PFSK-1 (cell line): Measurements from ENCODE around the gene SAMD4B.

Experiments
- FOXP2 ChIP-seq: optimal IDR thresholded peaks from 2 replicates; pipeline ENCODE3; 2011; ENCODE audit warnings: borderline replicate concordance, control low read depth, inconsistent platforms; ENCODE audit not compliant: insufficient read depth; ENCODE audit errors: extremely low read length, extremely low read depth
- POLR2AphosphoS5 ChIP-seq: IDR thresholded peaks from 2 replicates; pipeline ENCODE4 v1.6.1; 2012; ENCODE audit warnings: low read depth, mild to moderate bottlenecking, control low read depth, low read length, moderate library complexity
- SIN3A ChIP-seq: IDR thresholded peaks from 2 replicates; pipeline ENCODE4 v1.6.1; 2012; ENCODE audit warnings: mild to moderate bottlenecking, low read length, moderate library complexity, borderline replicate concordance; ENCODE audit not compliant: insufficient read depth
- TAF1 ChIP-seq: IDR thresholded peaks from 2 replicates; pipeline ENCODE4 v1.6.1; 2012; ENCODE audit warnings: low read length, control low read depth, borderline replicate concordance; ENCODE audit not compliant: insufficient read depth
- TF ChIP-seq, protein P1 (sequence below), 2 experiments: IDR thresholded peaks; 2 replicates each; pipeline versions ENCODE4 v1.6.1 to v1.8.0; 2011 to 2012; ENCODE audit warnings: low read depth in 2 of 2, low read length in 2 of 2, control low read depth in 1 of 2, inconsistent platforms in 1 of 2, mild to moderate bottlenecking in 1 of 2, moderate library complexity in 1 of 2; ENCODE audit not compliant: insufficient read depth in 1 of 2

The SAMD4B gene

DNA sequence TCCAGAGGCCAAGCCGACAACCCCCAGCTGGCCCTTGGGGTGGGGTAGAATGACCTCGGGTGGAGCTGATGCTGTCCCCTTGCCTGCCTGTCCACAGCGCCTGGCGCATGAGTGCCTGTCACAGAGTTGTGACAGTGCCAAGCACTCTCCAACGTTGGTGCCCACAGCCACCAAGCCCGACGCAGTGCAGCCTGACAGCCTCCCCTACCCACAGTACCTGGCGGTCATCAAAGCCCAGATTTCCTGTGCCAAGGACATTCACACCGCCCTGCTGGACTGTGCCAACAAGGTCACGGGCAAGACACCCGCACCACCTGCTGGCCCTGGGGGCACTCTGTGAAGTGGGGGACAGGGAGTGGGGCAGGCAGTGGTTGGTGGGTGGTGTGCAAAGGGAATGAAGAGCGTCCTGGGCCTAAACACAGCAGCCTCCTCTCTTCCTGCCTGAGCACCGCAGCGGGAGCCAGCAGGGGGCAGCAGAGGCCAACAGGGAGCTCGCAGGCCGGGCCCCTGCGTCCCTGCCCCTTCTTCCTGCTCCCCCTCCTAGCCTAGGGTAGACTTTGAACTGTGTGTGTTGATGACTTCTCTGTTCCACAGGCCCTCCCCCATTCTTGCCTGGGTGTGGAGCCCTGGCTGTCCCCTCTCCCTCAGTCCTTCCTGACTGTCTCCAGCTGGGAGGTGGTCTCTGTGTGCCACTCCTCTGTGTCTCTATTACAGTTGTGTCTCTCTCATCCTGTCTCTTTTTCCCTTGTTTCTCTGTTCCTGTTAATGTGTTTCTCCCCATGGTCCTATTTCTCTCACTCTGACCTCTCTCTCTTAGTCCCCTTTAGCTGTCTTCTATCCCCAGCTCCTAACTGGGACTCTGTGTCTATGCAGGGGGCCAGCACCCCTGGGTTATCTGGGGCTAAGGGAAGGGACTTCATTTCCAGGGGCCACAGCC lies 55.4 kb downstream of the SAMD4B start:
- TF ChIP-seq FOXP2, result peak; percentile 83
- TF ChIP-seq SIN3A, result no peak

DNA sequence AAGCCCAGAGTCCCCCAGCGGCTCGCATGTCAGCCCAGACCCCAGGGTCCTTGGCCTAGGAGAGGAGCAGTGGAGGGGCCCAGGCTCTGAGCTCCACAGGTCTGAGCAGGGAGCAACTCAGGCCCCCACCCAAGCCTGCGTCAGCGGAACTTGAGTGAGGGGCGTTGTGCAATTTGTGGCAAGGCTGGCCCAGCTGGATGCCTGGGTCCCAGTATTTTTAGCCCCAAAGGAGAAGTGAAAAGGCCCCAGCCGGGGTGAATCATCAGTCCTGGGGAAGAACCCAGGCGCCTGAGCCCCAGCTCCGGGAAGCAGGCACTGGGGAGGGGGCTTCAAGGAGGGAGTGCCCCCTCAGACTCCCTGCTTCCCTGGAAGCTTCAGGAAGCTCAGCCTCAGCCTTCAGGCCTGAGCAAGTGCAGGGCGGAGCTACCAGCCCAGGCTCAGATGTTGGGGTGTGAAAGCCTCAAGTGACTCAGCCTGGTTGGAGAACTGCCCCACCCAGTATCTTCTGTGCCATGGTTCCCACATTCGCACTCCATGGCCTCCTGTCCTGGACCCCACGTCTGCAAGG lies 56.2 kb downstream of the SAMD4B start:
- TF ChIP-seq SIN3A (no peak), TAF1 (no peak), FOXP2 (no peak), POLR2AphosphoS5 (no peak)
- TF ChIP-seq, protein P1, sequence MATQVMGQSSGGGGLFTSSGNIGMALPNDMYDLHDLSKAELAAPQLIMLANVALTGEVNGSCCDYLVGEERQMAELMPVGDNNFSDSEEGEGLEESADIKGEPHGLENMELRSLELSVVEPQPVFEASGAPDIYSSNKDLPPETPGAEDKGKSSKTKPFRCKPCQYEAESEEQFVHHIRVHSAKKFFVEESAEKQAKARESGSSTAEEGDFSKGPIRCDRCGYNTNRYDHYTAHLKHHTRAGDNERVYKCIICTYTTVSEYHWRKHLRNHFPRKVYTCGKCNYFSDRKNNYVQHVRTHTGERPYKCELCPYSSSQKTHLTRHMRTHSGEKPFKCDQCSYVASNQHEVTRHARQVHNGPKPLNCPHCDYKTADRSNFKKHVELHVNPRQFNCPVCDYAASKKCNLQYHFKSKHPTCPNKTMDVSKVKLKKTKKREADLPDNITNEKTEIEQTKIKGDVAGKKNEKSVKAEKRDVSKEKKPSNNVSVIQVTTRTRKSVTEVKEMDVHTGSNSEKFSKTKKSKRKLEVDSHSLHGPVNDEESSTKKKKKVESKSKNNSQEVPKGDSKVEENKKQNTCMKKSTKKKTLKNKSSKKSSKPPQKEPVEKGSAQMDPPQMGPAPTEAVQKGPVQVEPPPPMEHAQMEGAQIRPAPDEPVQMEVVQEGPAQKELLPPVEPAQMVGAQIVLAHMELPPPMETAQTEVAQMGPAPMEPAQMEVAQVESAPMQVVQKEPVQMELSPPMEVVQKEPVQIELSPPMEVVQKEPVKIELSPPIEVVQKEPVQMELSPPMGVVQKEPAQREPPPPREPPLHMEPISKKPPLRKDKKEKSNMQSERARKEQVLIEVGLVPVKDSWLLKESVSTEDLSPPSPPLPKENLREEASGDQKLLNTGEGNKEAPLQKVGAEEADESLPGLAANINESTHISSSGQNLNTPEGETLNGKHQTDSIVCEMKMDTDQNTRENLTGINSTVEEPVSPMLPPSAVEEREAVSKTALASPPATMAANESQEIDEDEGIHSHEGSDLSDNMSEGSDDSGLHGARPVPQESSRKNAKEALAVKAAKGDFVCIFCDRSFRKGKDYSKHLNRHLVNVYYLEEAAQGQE (IDR thresholded peaks at IDR 0.05; ENCODE audit: insufficient read depth in 1 of 2, low read depth in 2 of 2, low read length in 2 of 2), result no peak

DNA sequence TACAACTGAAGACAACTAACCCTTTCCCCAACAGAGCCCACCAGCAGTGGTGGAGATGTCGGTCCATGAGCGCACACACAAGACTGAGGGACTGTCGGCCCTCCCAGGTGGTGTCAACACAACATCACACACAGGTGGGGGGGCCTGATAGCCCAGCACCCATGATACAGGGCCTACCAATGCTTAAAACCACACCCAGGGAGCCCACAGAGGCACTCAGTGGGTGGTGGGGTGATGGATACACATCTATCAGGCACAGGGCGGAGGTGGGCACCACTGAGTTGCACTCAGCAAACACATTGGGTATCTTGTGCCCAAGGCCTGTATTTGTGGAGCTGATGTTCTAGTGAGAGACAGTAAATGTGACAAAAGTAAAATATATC lies 57.4 kb downstream of the SAMD4B start:
- TF ChIP-seq POLR2AphosphoS5, result peak; percentile 36; the same call in 1 of the 2 replicates
- TF ChIP-seq, protein P1 (IDR thresholded peaks at IDR 0.05; ENCODE audit: insufficient read depth in 1 of 2, low read depth in 2 of 2, low read length in 2 of 2), result no peak

DNA sequence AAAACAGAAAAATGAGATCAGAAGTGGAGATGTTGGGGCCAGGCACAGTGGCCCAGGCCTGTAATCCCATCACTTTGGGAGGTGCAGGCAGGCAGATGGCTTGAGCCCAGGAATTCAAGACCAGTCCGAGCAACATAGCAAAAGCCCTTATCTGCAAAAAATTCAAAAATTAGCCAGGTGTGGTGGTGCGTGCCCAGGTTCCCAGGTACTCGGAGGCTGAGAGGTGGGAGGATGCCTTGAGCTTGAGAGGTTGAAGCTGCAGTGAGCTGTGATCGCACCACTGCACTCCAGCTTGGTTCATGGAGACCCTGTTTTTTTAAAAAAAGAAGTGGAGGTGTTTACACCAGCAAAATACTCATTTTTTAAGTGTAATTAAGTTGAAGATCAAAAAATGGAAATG lies 57.8 kb downstream of the SAMD4B start:
- TF ChIP-seq POLR2AphosphoS5 (peak; percentile 4; the same call in 1 of the 2 replicates), TAF1 (no peak)

DNA sequence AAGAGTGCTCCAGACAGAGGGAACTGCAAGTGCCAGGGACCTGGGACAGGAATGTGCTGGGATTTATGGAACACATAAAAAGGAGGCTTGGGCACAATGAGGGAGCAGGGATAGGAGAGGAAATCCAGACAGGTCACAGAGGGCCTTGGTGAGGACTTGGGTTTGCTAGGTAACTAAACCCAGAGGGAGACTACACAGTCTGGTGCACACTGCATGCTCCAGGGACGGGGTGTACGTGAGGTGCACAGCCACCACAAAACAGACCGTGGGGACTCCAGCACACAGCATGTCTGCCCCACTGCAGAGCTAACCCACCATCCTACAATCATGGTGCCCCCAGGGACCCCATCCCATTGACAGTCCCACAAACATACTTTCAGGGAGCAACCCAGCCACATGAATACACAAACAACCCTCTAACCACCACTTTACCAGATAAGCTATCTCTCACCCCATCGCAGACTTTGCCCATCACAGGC lies 58.9 kb downstream of the SAMD4B start:
- no peak for TF ChIP-seq SIN3A
- TF ChIP-seq, protein P1 (IDR thresholded peaks at IDR 0.05; ENCODE audit: insufficient read depth in 1 of 2, low read depth in 2 of 2, low read length in 2 of 2), result no peak
- TF ChIP-seq TAF1, result no peak
- TF ChIP-seq POLR2AphosphoS5, result no peak
- TF ChIP-seq FOXP2, result no peak

DNA sequence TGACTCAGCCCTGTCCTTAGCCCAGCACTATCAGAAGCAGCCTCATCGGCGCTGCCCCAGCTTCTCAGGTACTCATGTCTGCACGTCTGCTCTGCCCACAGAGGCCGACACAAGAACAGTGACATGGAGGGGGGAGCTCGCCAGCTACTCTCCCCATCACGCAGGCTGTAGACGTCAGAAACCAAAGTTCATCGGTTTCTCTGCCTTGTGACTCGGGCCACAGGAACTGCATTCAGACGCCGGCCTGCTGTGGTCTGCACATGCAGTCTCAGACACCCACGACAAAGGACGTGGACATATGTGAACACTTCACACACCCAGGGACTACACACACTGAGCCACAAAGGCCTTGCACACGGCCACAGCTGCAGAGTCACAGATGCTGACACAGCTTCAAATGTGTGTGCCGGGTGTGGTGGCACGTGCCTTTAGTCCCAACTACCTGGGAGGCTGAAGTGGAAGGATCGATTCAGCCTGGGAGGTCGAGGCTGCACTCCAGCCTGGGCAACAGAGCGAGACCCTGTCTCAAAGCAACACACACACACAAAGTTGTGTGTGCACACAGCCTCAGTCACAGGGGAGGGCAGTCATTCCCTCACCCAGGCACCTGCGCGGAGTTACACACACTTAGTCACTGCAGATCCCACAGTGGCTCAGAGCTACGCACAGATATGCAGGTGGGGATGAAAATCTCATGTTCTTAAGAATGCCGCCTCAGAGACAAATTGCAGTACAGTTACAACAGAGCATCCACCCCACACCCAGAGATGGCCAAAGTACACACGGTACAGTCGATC lies 59.5 kb downstream of the SAMD4B start:
- no peak for TF ChIP-seq SIN3A
- no peak for TF ChIP-seq POLR2AphosphoS5
- TF ChIP-seq TAF1, result no peak
- TF ChIP-seq, protein P1 (IDR thresholded peaks at IDR 0.05; ENCODE audit: insufficient read depth in 1 of 2, low read depth in 2 of 2, low read length in 2 of 2), result no peak
- no peak for TF ChIP-seq FOXP2
